T1000 (cell line): ENCODE measurements around the gene ARL5B.
A peak's percentile ranks its signal among the peaks of the same experiment; 100 is the strongest.

Experiments used
- DNase-seq: peaks from one replicate; lab custom pipeline; 2025; ENCODE audit warnings: mixed read lengths; lab: John Stamatoyannopoulos, UW

Gene ARL5B

DNA sequence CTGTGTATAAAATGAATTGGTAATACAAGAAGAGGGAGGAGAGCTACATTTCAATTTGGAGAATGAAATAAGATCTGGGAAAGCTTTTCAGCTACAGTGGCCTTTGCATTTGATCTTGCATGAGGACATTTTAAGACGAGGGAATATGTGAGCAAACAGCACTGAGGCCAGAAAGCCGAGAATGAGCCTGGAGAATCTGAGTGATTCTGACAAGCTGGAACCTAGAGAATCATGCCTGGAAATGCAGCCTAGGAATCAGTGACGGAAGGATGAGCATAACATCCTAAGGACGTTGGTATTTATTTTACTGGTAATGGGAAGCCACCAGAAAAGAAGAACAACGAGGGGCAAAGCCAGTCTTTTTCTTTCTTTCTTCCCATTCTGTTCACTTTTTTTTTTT is 44.3 kb downstream of the ARL5B start:
- no peak for DNase-seq

DNA sequence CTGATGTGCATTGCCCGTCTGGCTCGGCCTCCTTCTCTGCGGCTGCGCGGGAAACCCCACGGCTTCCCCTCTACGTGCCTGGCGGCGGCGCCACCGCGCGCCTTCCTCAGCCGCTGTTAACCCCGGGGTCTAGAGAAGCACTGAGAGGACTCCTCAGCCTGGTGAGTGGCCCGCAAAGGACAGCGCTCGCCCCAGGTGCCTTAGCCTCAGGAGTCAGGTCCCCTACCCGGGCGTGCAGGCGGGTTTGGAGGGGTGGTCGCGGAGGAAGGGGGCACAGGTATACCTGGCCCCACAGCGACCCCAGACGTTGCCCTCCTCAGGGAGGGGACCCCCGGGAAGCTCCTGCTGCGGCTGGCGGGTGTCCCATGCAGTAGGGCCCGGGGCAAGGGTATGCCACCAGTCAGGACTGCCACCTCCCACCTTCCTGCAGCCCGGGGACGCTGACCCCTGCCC is 51.0 kb downstream of the ARL5B start:
- DNase-seq = no peak

DNA sequence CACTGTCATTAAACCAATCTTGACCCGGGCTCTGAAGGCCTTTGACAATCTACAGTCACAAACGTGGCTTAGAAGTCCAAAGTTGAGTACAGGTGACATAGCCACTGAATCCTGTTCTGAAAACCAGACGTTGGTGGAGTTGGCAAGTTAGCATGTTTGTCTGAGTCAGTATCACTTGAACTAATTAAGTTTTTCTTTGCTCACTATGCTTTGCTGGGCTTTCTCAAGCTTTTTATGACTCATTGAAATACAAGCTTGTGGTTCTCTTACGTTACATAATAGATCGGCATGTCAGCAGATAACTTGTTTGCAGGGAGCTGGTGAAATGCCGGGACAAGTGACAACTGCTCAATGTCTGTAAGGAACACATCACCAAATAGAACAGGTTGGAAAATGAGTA is 53.8 kb downstream of the ARL5B start:
- peak; percentile 17 for DNase-seq

DNA sequence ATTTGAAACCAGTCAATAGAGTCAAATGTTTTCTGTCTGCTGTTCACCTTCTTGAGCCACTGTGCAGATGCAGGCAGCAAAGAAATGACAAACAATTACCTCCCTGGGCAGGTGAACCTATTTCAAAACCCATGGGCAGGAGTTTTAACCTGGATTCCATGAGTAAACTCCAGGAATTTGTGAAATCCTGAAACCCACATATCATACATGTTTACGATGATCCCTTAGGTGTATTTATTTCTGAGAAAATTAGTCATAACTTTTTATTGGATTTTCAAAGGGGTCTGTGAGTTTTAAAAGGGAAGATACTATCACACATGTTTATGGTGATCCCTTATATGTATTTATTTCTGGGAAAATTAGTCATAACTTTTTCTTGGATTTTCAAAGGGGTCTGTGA is 59.8 kb downstream of the ARL5B start:
- no peak for DNase-seq

DNA sequence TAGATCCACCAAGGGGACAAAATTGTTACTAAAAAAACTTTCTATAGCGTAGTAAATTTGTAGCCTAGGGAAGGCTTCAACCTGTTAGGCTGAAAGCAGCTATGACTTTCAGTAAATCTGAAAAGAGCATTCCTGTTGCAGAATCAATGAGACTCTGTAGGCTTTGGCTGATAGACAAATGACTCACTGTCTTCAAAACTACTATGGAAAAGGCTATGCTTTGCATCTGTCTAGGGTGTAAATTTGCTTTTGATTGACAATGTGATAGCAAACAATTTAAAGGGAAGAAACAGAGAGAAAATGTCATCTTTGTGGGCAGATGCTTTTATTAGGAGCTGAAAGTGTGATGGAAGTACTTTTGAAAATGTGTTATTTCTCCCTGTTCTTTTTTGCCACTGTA is 60.6 kb downstream of the ARL5B start:
- DNase-seq = no peak

DNA sequence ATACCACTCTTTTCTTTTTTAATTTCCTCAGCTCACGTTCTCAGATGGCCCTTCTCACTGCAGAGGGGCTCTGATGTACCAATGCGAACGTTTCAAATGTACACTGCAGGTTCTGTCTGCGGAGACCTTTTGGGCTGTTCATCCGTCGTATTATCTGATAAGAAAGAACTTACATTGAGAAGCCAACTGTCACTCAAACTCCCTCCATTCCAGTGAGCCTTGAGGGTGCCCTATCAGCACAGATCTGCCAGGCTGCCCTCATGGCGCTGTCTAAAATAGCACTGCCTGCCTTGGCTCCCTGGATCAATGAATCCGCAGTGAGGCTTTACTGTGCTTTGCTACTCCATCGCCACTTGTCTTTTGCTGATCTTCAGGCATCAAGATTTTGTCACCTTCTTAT is 61.8 kb downstream of the ARL5B start:
- DNase-seq = no peak

DNA sequence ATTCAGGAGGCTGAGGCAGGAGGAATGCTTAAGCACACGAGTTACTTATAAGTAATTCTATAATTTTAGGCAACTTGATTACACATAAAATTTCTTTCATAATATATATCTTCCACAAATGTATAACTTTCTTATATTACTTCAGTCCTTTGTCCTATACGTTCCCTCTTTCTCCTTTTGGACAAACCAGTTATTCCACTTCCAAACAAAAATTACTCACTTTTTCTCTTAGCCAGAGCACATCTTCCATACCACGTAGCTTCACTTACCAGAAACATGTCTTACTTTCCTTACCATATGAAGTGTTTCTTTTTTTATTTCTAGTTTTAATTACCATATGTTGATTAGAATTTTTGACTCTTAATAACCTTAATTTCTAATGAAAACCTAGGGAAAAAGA is 64.6 kb downstream of the ARL5B start:
- no peak for DNase-seq
